NB4 (cell line): ENCODE data around the gene SMIM35.

Experiments used
- DNase-seq: peaks from one replicate; pipeline ENCODE4 v3.0.0; 2010; ENCODE audit warnings: low read depth
- H3K4me3 ChIP-seq: one replicate; pipeline ENCODE4 v1.5.1; 2011; ENCODE audit warnings: mild to moderate bottlenecking, low read depth, low read length, moderate library complexity
- CTCF ChIP-seq: IDR thresholded peaks from one replicate; pipeline ENCODE4 v1.5.1; 2012; ENCODE audit warnings: low read depth, low read length
- MAX ChIP-seq: IDR thresholded peaks from 2 replicates; pipeline ENCODE4 v1.6.1; 2011; ENCODE audit warnings: low read depth, low read length
- MYC ChIP-seq: IDR thresholded peaks from 2 replicates; pipeline ENCODE4 v1.6.1; 2011; ENCODE audit warnings: low read depth, low read length
- POLR2A ChIP-seq: IDR thresholded peaks from 2 replicates; pipeline ENCODE4 v1.6.1; 2011; ENCODE audit warnings: mild to moderate bottlenecking; ENCODE audit not compliant: insufficient read length; ENCODE audit errors: extremely low read depth

Gene SMIM35

GRCh38 chr11:118057251-118058145, 29.3 kb downstream of the SMIM35 start:
- TF ChIP-seq MYC, result no peak
- DNase-seq, result no peak
- no peak overlapping the region for H3K4me3 ChIP-seq

GRCh38 chr11:118056806-118057205, 30.0 kb downstream of the SMIM35 start:
- DNase-seq, result no peak
- no peak overlapping the region for H3K4me3 ChIP-seq

GRCh38 chr11:118055966-118056365, 30.8 kb downstream of the SMIM35 start:
- DNase-seq, result no peak
- TF ChIP-seq CTCF (no peak), MAX (no peak), POLR2A (no peak), MYC (no peak)
- H3K4me3 ChIP-seq, result no peak overlapping the region

More at GRCh38 chr11:118056806-118057205, 30.0 kb downstream of the SMIM35 start:
- TF ChIP-seq MAX (no peak), POLR2A (no peak), MYC (no peak), CTCF (no peak)

GRCh38 chr11:118054712-118055640, 31.8 kb downstream of the SMIM35 start:
- no peak for DNase-seq
- H3K4me3 ChIP-seq, result no peak overlapping the region
- TF ChIP-seq CTCF (no peak), MYC (no peak), MAX (no peak), POLR2A (no peak)

GRCh38 chr11:118052581-118053206, 34.1 kb downstream of the SMIM35 start:
- TF ChIP-seq CTCF (no peak), POLR2A (no peak), MYC (no peak; the same call in 1 of the 2 replicates), MAX (no peak)
- H3K4me3 ChIP-seq, result no peak overlapping the region
- no peak for DNase-seq
